Measurements from ENCODE around the gene APEH. TPM values are rescaled to one million over a fixed set of nuclear protein-coding genes. Genes with fewer than 3 reads are reported as not detected.

Gene APEH
- total RNA-seq, 1 donor from 2014 or later = 141 TPM

DNA sequence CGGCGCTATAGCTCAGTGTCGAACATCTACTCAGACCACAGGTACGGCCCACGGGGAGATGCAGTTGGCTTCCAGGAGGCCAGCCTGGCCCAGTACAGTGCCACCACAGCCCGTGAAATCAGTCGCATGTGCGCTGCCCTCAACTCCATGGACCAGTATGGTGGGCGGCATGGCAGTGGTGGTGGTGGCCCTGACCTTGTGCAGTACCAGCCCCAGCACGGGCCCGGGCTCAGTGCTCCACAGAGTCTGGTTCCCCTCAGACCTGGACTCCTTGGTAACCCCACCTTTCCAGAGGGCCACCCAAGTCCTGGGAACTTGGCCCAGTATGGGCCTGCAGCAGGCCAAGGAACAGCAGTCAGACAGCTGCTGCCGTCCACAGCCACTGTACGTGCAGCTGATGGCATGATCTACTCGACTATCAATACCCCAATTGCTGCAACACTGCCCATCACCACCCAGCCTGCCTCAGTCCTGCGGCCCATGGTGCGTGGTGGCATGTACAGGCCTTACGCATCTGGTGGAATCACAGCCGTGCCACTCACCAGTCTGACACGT, 18.3 kb upstream of the APEH start:
- Histone ChIP-seq H3K27me3 (ENCODE audit: control insufficient read depth, insufficient read depth, low read length) (peaks cover 24% of the 10 kb centered on the region), H3K4me3 (ENCODE audit: low read depth, low read length) (no peak overlapping the region), H3K36me3 (ENCODE audit: control insufficient read depth, insufficient read depth, low read length) (no peaks in the 10 kb centered on the region)
- DNase-seq (ENCODE audit: low read depth) = no peak
- TF ChIP-seq, protein P1, sequence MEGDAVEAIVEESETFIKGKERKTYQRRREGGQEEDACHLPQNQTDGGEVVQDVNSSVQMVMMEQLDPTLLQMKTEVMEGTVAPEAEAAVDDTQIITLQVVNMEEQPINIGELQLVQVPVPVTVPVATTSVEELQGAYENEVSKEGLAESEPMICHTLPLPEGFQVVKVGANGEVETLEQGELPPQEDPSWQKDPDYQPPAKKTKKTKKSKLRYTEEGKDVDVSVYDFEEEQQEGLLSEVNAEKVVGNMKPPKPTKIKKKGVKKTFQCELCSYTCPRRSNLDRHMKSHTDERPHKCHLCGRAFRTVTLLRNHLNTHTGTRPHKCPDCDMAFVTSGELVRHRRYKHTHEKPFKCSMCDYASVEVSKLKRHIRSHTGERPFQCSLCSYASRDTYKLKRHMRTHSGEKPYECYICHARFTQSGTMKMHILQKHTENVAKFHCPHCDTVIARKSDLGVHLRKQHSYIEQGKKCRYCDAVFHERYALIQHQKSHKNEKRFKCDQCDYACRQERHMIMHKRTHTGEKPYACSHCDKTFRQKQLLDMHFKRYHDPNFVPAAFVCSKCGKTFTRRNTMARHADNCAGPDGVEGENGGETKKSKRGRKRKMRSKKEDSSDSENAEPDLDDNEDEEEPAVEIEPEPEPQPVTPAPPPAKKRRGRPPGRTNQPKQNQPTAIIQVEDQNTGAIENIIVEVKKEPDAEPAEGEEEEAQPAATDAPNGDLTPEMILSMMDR (IDR thresholded peaks at IDR 0.05; ENCODE audit: insufficient read depth, low read length, poor library complexity, severe bottlenecking) = no peak

DNA sequence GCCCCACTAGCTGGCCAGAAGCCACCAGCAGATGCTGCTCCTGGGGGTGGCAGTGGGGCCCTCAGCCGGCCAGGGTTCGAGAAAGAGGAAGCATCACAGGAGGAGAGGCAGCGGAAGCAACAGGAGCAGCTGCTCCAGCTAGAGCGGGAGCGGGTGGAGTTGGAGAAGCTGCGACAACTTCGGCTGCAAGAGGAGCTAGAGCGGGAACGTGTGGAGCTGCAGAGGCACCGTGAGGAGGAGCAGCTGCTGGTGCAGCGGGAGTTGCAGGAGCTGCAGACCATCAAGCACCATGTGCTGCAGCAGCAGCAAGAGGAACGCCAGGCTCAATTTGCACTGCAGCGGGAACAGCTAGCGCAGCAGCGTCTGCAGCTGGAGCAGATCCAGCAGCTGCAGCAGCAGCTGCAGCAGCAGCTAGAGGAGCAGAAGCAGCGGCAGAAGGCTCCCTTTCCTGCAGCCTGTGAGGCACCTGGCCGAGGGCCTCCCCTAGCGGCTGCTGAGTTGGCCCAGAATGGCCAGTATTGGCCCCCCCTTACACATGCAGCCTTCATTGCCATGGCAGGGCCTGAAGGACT, 17.5 kb upstream of the APEH start:
- Histone ChIP-seq H3K36me3 (ENCODE audit: control insufficient read depth, insufficient read depth, low read length) (no peaks in the 10 kb centered on the region), H3K4me3 (ENCODE audit: low read depth, low read length) (no peak overlapping the region), H3K27me3 (ENCODE audit: control insufficient read depth, insufficient read depth, low read length) (peaks cover 24% of the 10 kb centered on the region)
- TF ChIP-seq, protein P1 (IDR thresholded peaks at IDR 0.05; ENCODE audit: insufficient read depth, low read length, poor library complexity, severe bottlenecking) = no peak
- no peak for DNase-seq (ENCODE audit: low read depth)

DNA sequence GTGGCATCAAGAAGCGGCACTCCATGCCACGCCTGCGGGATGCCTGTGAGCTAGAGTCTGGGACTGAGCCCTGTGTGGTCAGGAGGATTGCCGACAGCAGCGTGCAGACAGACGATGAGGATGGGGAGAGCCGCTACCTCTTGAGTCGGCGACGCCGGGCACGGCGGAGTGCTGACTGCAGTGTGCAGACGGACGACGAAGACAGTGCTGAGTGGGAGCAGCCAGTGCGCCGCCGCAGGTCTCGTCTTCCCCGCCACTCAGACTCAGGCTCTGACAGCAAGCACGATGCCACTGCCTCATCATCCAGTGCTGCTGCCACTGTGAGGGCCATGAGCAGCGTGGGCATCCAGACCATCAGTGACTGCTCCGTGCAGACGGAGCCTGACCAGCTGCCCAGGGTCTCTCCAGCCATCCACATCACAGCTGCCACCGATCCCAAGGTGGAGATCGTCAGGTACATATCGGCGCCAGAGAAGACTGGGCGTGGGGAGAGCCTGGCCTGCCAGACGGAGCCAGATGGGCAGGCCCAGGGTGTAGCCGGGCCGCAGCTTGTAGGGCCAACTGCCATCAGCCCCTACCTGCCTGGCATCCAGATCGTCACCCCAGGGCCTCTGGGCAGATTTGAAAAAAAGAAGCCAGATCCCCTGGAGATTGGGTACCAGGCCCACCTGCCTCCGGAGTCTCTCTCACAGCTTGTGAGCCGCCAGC, 16.8 kb upstream of the APEH start:
- no peak for DNase-seq (ENCODE audit: low read depth)
- Histone ChIP-seq H3K36me3 (ENCODE audit: control insufficient read depth, insufficient read depth, low read length) (no peaks in the 10 kb centered on the region), H3K27me3 (ENCODE audit: control insufficient read depth, insufficient read depth, low read length) (peaks cover 24% of the 10 kb centered on the region), H3K4me3 (ENCODE audit: low read depth, low read length) (no peak overlapping the region)
- TF ChIP-seq, protein P1 (IDR thresholded peaks at IDR 0.05; ENCODE audit: insufficient read depth, low read length, poor library complexity, severe bottlenecking) = no peak

DNA sequence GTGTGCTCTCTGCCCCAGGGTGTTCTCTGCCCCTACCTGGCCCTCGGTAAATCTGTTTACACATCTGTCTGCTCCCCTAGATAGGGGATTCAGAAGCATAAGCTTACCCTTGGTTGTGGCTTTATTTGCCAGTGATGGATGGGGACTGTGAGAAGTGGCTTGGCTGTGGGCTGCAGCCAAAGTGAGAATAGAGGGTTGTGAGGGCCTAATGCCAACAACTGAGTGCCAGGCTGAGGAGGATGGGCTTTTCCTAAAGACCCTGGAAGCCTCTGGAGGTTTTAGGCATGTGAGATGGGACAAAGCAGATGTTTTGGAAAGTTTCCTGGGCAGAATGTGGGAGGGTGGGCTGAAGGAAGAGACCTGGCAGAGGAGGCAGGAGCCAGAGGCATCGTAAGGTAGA, 15.4 kb upstream of the APEH start:
- TF ChIP-seq, protein P1 (IDR thresholded peaks at IDR 0.05; ENCODE audit: insufficient read depth, low read length, poor library complexity, severe bottlenecking) = no peak
- Histone ChIP-seq H3K36me3 (ENCODE audit: control insufficient read depth, insufficient read depth, low read length) (no peaks in the 10 kb centered on the region), H3K27me3 (ENCODE audit: control insufficient read depth, insufficient read depth, low read length) (peaks cover 20% of the 10 kb centered on the region), H3K4me3 (ENCODE audit: low read depth, low read length) (no peak overlapping the region)
- DNase-seq (ENCODE audit: low read depth) = no peak

DNA sequence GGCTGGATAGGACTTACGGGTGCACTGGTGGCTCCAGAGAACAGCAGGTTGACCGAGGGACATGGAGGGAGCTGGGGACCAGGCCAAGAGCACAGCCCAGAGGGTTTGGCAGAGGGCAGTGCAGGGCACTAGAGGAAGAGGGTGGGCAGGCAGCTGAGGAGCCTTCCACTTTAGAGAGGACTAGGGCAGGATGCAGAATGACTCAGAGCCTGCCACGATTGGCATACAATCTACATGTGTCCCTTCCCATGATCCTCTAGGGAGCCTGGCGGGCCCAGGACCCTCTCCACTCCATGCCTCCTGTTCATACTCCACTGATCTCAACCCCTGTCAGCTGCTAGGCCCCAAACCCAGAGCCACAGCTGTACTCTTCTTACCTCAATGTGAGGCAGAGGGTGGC, 14.4 kb upstream of the APEH start:
- H3K36me3 ChIP-seq (ENCODE audit: control insufficient read depth, insufficient read depth, low read length) = no peaks in the 10 kb centered on the region
- peaks cover 20% of the 10 kb centered on the region for H3K27me3 ChIP-seq (ENCODE audit: control insufficient read depth, insufficient read depth, low read length)
- TF ChIP-seq, protein P1 (IDR thresholded peaks at IDR 0.05; ENCODE audit: insufficient read depth, low read length, poor library complexity, severe bottlenecking) = no peak
- no peak overlapping the region for H3K4me3 ChIP-seq (ENCODE audit: low read depth, low read length)
- no peak for DNase-seq (ENCODE audit: low read depth)
